Omental fat pad (tissue), 4 donors: ENCODE measurements around the gene PLCH1. TPM values are rescaled to one million over a fixed set of nuclear protein-coding genes. Genes with fewer than 3 reads are reported as not detected.

Source experiments
- ATAC-seq: fragments of 150-250 bp; one replicate; pipeline ENCODE4 v1.9.1; 2016; ENCODE audit warnings: mild to moderate bottlenecking, moderate library complexity; ENCODE audit not compliant: low FRiP score
- DNase-seq: peaks from one replicate; pipeline ENCODE4 v3.0.0-alpha.2; 2019; ENCODE audit warnings: low spot score
- total RNA-seq, 4 donors: library from RNA; depleted of rRNA; stranded (reverse); fragments of >200 nt; gene quantifications; one replicate each; pipeline ENCODE4 v1.1.0, GENCODE V29; 2016
- TF ChIP-seq, protein P1 (sequence below), 3 donors: fragments of 450-650 bp; IDR thresholded peaks; one replicate each; pipeline ENCODE4 v1.5.1; 2016 to 2017; ENCODE audit warnings: antibody characterized with exemption in 3 of 3, mild to moderate bottlenecking in 3 of 3, moderate library complexity in 2 of 3

Gene PLCH1
- total RNA-seq, 4 donors from 2014 or later, result 0.12 to 3.2 (median 0.23) TPM

DNA sequence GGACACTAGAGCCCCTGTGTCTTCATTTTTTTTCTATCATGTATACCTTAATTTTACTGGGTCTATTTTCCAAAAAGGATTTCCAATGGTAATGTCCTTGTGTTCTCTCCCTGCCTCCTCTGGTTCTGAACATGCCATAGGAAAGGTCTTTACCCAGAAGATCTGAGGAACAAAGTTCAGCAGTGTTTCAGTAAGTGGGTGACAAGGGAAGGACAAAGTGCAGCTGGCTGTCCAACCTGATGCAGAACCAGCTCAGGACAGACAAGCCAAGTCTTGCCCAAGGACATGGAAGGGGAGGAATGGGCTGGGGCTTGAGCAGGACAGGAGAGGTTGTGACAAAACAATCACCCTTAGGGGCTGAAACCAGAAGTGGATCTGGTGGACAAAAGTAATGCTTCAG lies 390.2 kb downstream of the PLCH1 start:
- ATAC-seq (no peak), DNase-seq (no peak)
- TF ChIP-seq, protein P1, sequence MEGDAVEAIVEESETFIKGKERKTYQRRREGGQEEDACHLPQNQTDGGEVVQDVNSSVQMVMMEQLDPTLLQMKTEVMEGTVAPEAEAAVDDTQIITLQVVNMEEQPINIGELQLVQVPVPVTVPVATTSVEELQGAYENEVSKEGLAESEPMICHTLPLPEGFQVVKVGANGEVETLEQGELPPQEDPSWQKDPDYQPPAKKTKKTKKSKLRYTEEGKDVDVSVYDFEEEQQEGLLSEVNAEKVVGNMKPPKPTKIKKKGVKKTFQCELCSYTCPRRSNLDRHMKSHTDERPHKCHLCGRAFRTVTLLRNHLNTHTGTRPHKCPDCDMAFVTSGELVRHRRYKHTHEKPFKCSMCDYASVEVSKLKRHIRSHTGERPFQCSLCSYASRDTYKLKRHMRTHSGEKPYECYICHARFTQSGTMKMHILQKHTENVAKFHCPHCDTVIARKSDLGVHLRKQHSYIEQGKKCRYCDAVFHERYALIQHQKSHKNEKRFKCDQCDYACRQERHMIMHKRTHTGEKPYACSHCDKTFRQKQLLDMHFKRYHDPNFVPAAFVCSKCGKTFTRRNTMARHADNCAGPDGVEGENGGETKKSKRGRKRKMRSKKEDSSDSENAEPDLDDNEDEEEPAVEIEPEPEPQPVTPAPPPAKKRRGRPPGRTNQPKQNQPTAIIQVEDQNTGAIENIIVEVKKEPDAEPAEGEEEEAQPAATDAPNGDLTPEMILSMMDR (IDR thresholded peaks at IDR 0.05), result no peak

DNA sequence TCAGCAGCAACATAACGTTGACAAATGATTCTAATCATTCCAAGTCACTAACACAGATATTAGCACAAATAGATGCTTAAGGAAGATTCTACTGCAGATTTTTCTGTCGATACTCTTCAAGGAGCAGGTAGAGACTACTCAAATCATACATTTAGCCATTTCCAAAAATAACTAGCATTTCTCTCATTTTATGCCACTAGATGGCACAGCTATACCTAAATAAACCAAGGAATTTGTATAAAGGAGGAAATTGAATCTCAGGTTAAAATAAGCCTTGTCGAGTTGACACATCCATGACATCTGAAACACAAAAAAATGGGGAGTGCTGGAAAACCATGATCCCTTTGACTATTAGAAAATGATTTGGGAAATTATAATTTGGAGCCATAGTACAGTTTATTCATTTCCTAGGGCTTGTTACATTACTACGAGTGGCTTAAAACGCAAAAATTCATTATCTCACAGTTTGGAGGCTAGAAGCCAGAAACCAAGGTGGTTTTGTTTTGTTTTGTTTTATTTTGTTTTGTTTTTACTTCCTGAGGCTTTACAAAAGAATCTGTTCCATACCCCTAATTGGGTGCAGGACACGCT lies 391.9 kb downstream of the PLCH1 start:
- TF ChIP-seq, protein P1 (IDR thresholded peaks at IDR 0.05), result no peak
- no peak for DNase-seq
- ATAC-seq, result no peak

DNA sequence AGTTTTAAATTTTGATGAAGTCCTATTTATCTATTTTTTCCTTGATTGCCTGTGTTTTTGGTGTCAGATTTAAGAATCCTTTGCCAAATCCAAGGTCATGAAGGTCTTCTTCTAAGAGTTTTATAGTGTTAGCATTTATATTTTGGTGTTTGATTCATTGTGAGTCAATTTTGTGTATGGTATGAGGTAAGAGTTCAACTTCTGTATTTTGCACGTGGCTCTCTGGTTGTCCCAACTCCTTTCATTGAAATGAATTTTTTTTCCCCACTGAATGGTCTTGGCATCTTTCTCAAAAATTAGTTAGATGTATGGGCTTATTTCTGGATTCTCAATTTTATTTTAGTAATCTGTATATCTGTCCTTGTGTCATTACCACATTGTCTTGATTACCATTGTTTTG lies 394.3 kb downstream of the PLCH1 start:
- no peak for DNase-seq
- no peak for ATAC-seq
- TF ChIP-seq, protein P1 (IDR thresholded peaks at IDR 0.05), result no peak

DNA sequence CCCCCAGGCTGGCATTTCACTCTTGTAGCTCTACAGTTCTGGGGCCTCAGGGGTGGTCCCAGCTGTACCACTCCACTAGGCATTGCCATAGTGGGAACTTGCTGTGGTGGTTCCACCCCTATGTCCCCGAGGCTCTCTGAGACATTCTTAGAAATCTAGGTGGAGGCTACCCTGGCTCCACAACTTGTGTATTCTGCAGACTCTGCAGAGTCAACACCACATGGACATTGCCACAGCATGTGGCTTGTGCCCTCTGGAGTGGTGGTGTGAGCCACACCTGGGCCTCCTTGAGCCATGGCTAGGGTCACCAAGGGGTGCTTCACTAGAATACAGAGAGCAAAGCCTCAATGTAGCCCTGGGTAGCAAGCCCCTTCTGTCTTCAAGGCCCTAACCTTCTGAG lies 397.0 kb downstream of the PLCH1 start:
- TF ChIP-seq, protein P1 (IDR thresholded peaks at IDR 0.05), result no peak
- ATAC-seq (no peak), DNase-seq (no peak)

DNA sequence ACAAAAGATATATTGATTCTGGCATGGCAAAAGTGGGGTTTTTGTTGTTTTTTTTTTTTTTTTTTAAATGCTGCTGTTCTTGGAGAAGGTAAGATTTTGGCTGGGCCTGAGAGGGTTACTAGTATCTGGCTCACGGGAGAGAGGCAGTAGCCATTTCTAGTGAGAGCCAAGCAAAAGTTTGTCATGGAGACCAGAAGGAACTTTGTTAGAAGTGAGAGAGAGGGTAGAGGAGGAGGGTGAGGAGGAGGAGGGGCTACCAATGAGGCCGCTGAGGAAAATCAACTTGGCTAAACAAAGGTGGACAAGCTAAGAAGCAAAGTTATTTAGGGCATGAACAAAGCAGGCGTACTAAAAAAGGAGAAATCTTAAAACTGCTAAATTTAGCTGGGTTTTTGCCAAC lies 402.5 kb downstream of the PLCH1 start:
- ATAC-seq (no peak), DNase-seq (no peak)
- TF ChIP-seq, protein P1 (IDR thresholded peaks at IDR 0.05), result no peak

DNA sequence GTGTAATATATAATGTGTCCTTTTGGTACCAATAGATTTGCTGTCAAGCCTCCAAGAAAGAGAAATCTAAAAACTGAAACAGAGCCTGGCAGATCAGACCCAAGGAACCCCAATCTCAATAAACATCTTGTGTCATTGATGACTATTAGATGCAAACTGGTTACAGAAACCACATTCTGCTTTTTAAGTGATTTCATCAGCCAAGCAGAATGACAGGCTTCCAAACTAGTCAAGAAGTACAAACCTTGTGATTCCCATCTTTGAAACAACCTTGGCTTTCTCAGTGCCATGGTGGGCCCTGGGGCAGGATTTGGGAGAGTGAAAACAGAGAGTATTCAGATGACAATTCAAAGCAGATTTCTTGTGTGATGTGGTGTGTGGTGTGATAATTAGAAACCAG lies 405.8 kb downstream of the PLCH1 start:
- ATAC-seq (no peak), DNase-seq (no peak)
- TF ChIP-seq, protein P1 (IDR thresholded peaks at IDR 0.05), result no peak

DNA sequence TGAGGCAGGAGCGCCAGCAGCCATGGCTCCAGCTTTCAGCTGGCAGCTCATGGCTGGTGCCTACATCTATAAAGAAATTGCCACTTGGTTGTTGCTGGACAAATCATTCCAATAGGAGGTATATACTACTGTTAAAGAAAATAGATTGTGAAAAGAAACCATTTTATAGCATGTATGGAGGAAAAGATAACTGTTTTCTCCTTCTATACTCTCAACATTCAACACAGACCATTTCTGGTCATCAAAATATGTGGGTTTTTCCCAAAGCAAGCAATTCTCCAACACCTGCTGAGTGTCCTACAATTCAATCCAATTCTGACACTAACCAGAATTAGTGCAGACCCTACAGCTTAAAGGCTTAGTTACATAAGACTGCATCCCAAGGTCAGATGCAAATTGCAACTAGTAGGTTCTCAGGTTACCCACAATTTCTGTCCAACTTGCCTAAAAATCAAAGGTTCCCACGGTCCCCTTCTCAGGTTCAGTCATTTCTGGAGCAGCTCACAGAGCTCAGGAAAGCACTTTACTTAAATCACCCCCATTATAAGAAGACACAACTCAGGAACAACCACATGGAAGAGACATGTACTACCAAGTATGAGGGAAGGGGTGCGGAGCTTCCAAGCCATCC lies 409.0 kb downstream of the PLCH1 start:
- TF ChIP-seq, protein P1 (IDR thresholded peaks at IDR 0.05), result no peak
- no peak for DNase-seq
- ATAC-seq, result no peak
